MM.1S (cell line): Measurements from ENCODE around the gene EFCAB12.

Experiments used
- DNase-seq: peaks from one replicate; pipeline ENCODE4 v3.0.0-alpha.2; 2015
- H2AFZ ChIP-seq: fragments of 300-600 bp; sonication (generic); 2 replicates; pipeline ENCODE4 v1.6.0; 2016; ENCODE audit warnings: antibody characterized with exemption, low read length
- H3F3A ChIP-seq: fragments of 300-600 bp; sonication (generic); 2 replicates; pipeline ENCODE4 v1.6.1; 2016; ENCODE audit warnings: mild to moderate bottlenecking, antibody characterized with exemption, low read length, moderate library complexity, mixed read lengths; ENCODE audit not compliant: insufficient read depth
- H3K27ac ChIP-seq: fragments of 300-600 bp; sonication (generic); 2 replicates; pipeline ENCODE4 v1.5.1; 2016; ENCODE audit warnings: mild to moderate bottlenecking, low read length
- H3K27me3 ChIP-seq: fragments of 300-600 bp; sonication (generic); replicated peaks from 2 replicates; pipeline ENCODE4 v1.6.0; 2016; ENCODE audit warnings: low read length; ENCODE audit not compliant: insufficient read depth
- H3K36me3 ChIP-seq: fragments of 300-600 bp; sonication (generic); replicated peaks from 2 replicates; pipeline ENCODE4 v1.6.1; 2016; ENCODE audit warnings: mild to moderate bottlenecking, low read length, mixed read lengths; ENCODE audit not compliant: insufficient read depth
- H3K4me1 ChIP-seq: fragments of 300-600 bp; sonication (generic); 2 replicates; pipeline ENCODE4 v1.6.1; 2016; ENCODE audit warnings: low read length, mixed read lengths
- H3K4me2 ChIP-seq: fragments of 300-600 bp; sonication (generic); 2 replicates; pipeline ENCODE4 v1.6.0; 2016; ENCODE audit warnings: low read depth, low read length
- H3K4me3 ChIP-seq: fragments of 300-600 bp; sonication (generic); 2 replicates; pipeline ENCODE4 v1.5.1; 2016; ENCODE audit warnings: low read length, mixed read lengths
- H3K79me2 ChIP-seq: fragments of 300-600 bp; sonication (generic); 2 replicates; pipeline ENCODE4 v1.6.1; 2016; ENCODE audit warnings: mixed run types, low read length, mixed read lengths
- H3K9ac ChIP-seq: fragments of 300-600 bp; sonication (generic); 2 replicates; pipeline ENCODE4 v1.6.1; 2016; ENCODE audit warnings: low read length, mixed read lengths
- H3K9me2 ChIP-seq: fragments of 300-600 bp; sonication (generic); replicated peaks from 2 replicates; pipeline ENCODE4 v1.6.1; 2016; ENCODE audit warnings: mild to moderate bottlenecking, low read length, mixed read lengths; ENCODE audit not compliant: insufficient read depth
- H3K9me3 ChIP-seq: fragments of 300-600 bp; sonication (generic); replicated peaks from 2 replicates; pipeline ENCODE4 v1.6.1; 2016; ENCODE audit warnings: mild to moderate bottlenecking, low read length, mixed read lengths; ENCODE audit not compliant: insufficient read depth
- H4K20me1 ChIP-seq: fragments of 300-600 bp; sonication (generic); 2 replicates; pipeline ENCODE4 v1.6.1; 2016; ENCODE audit warnings: mild to moderate bottlenecking, low read length, moderate library complexity, mixed read lengths; ENCODE audit not compliant: insufficient read depth
- CTCF ChIP-seq: fragments of 300-600 bp; sonication (generic); IDR thresholded peaks from 2 replicates; pipeline ENCODE4 v1.5.1; 2016; ENCODE audit warnings: antibody characterized with exemption, low read length, mixed read lengths
- EZH2 ChIP-seq: fragments of 300-600 bp; sonication (generic); optimal IDR thresholded peaks from 2 replicates; pipeline ENCODE3; 2017; ENCODE audit warnings: low read depth, mild to moderate bottlenecking, antibody characterized with exemption, low read length, mixed read lengths
- EZH2phosphoT487 ChIP-seq: fragments of 300-600 bp; sonication (generic); IDR thresholded peaks from 2 replicates; pipeline ENCODE4 v1.6.1; 2018; ENCODE audit warnings: antibody characterized with exemption, low read length

EFCAB12 gene

DNA sequence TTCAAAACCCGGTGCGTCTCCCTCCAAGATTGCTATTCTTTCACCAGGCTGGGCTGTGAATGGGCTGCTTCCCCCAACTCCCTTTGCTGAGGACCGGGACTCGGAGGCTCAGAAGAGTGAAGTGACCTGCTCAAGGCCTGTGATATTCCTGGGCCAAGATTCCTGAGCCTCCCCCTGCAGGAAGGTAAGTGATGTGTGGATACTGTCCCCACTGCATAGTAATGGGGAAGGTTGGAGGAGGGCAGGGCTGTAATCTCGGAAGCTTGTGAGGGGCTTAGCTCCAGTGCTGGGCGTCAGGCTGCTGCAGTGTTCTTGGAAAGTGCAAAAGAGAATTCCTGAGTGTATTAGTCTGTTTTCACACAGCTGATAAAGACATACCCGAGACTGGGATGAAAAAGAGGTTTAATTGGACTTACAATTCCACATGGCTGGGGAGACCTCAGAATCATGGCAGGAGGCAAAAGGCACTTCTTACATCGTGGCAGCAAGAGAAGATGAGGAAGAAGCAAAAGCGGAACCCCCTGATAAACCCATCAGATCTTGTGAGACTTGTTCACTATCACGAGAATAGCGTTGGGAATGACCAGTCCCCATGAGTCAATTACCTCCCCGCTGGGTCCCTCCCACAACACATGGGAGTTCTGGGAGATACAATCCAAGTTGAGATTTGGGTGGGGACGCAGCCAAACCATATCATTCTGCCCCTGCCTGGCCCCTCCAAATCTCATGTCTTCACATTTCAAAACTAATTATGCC lies 67.6 kb downstream of the EFCAB12 start:
- Histone ChIP-seq H3K79me2 (no peaks in the 10 kb centered on the region), H3K4me1 (peaks cover 8% of the 10 kb centered on the region; the same call in 1 of the 2 replicates), H4K20me1 (no peaks in the 10 kb centered on the region), H3K9ac (no peak overlapping the region), H3K36me3 (no peaks in the 10 kb centered on the region), H3K9me3 (no peaks in the 10 kb centered on the region), H3K4me3 (no peak overlapping the region), H3K4me2 (no peak overlapping the region), H3F3A (no peaks in the 10 kb centered on the region), H3K27ac (no peak overlapping the region), H2AFZ (no peak overlapping the region), H3K27me3 (no peaks in the 10 kb centered on the region), H3K9me2 (no peaks in the 10 kb centered on the region)
- no peak for DNase-seq
- TF ChIP-seq EZH2: no peak

DNA sequence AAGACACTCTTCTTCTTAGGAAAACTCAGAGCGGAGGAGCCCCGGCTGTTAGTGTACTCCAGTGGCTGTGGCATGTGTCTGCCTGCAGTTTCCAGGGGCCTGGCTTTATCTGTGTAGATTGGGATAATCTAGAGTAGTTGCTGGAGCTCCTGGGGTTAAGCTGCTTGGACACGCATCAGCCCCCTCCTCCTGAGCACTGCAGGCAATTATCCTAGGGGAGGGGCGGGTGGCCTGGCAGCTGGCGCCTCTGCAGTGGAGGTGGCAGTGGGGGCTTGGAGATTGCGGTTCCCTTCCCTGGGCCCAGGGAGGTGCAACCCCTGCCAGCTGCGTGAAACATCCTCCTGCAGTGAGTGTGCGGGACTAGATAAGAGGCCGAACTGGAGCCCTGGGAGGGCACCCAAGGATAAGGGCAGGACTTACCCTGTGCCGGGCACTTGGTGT lies 68.2 kb downstream of the EFCAB12 start:
- no peak for TF ChIP-seq CTCF
- TF ChIP-seq EZH2: no peak
- no peak for TF ChIP-seq EZH2phosphoT487
- Histone ChIP-seq H3K27me3 (no peaks in the 10 kb centered on the region), H3K4me1 (peaks cover 8% of the 10 kb centered on the region; the same call in 1 of the 2 replicates), H3K9ac (no peak overlapping the region), H3K9me3 (no peaks in the 10 kb centered on the region), H3K4me2 (no peak overlapping the region), H3K79me2 (no peaks in the 10 kb centered on the region), H3K27ac (no peak overlapping the region), H3K36me3 (no peaks in the 10 kb centered on the region), H2AFZ (no peak overlapping the region), H3K9me2 (no peaks in the 10 kb centered on the region), H3K4me3 (no peak overlapping the region), H4K20me1 (no peaks in the 10 kb centered on the region), H3F3A (no peaks in the 10 kb centered on the region)
- DNase-seq: no peak

GRCh38 chr3:129358772-129359371 lies 69.6 kb downstream of the EFCAB12 start:
- no peak overlapping the region for H3K27ac ChIP-seq
- H2AFZ ChIP-seq: no peak overlapping the region

More at GRCh38 chr3:129358772-129359371, 69.6 kb downstream of the EFCAB12 start:
- Histone ChIP-seq H3K4me3 (no peak overlapping the region), H3K9ac (no peak overlapping the region), H3K9me2 (no peaks in the 10 kb centered on the region), H3K36me3 (no peaks in the 10 kb centered on the region), H3F3A (no peaks in the 10 kb centered on the region), H3K4me1 (no peaks in the 10 kb centered on the region), H4K20me1 (no peaks in the 10 kb centered on the region), H3K27me3 (no peaks in the 10 kb centered on the region), H3K4me2 (no peak overlapping the region), H3K9me3 (no peaks in the 10 kb centered on the region), H3K79me2 (no peaks in the 10 kb centered on the region)
- TF ChIP-seq EZH2phosphoT487: no peak
- TF ChIP-seq EZH2: no peak
- TF ChIP-seq CTCF: no peak
- no peak for DNase-seq
